ENCODE results near the gene GOPC. TPM values are rescaled to one million over a fixed set of nuclear protein-coding genes. Genes with fewer than 3 reads are reported as not detected.

Gene GOPC
- total RNA-seq, 1 experiment from 2014 or later = 24.2 TPM

- Histone ChIP-seq H4K20me1 (ENCODE audit: insufficient read depth) (peaks cover 9% of the 10 kb centered on the region), H3K27me3 (ENCODE audit: insufficient read depth, low read length) (no peaks in the 10 kb centered on the region), H3K9ac (ENCODE audit: low read length) (no peak overlapping the region), H3K27ac (ENCODE audit: low read depth, low read length) (no peak overlapping the region), H3K4me1 (ENCODE audit: control insufficient read depth in 1 of 2, insufficient read depth in 2 of 2, low read length in 2 of 2) (peaks cover 4 to 11% of the 10 kb centered on the region in 2 experiments; a peak in 3 of 4 replicates), H3K4me2 (ENCODE audit: low read length) (no peak overlapping the region), H3K36me3 (ENCODE audit: control insufficient read depth in 1 of 2, insufficient read depth in 2 of 2, low read length in 2 of 2) (peaks cover 0 to 8% of the 10 kb centered on the region in 2 experiments; a peak in 1 of 4 replicates), H3K9me3 (ENCODE audit: control insufficient read depth in 1 of 2, insufficient read depth in 1 of 2, low read depth in 1 of 2, low read length in 2 of 2) (no peaks in the 10 kb centered on the region), H2AFZ (ENCODE audit: low read depth, low read length, poor library complexity, severe bottlenecking) (no peak overlapping the region), H3K4me3 (replicated peaks in 1 of 2; ENCODE audit: low read depth in 1 of 2, low read length in 2 of 2) (no peak overlapping the region), H3K9me2 (ENCODE audit: insufficient read depth) (no peaks in the 10 kb centered on the region), H3K79me2 (ENCODE audit: insufficient read depth, low read length) (peaks cover 87% of the 10 kb centered on the region)
- CTCF ChIA-PET = no interaction called here
- RAD21 ChIA-PET (ENCODE audit: low non-redundant PET in 1 of 2, low total read pairs in 2 of 2, uncharacterized antibody in 2 of 2, unreplicated experiment in 2 of 2) = no interaction called here
- POLR2A ChIA-PET = no interaction called here
- intact Hi-C loops (cut with micrococcal nuclease) = no loop called here
- DNase-seq (ENCODE audit: low read depth, low spot score) (no peak), ATAC-seq (no peak)
- TF ChIP-seq ZFX (IDR thresholded peaks at IDR 0.05) (no peak), POLR2A (IDR thresholded peaks at IDR 0.05; ENCODE audit: borderline replicate concordance, extremely low read depth, insufficient read depth, insufficient read length) (no peak), CTCF (IDR thresholded peaks at IDR 0.05 in 2 of 3, conservative IDR thresholded peaks at IDR 0.05 in 1 of 3; ENCODE audit: borderline replicate concordance in 1 of 3, insufficient read depth in 1 of 3, low read depth in 2 of 3, low read length in 2 of 3) (no peak), FOSL1 (IDR thresholded peaks at IDR 0.05; ENCODE audit: low read depth) (no peak), RAD21 (IDR thresholded peaks at IDR 0.05; ENCODE audit: low read depth) (no peak), ZNF274 (IDR thresholded peaks at IDR 0.05; ENCODE audit: low read depth, low read length) (no peak), TCF7L2 (IDR thresholded peaks at IDR 0.05; ENCODE audit: borderline replicate concordance, extremely low read depth, insufficient read depth, insufficient read length) (no peak), ELF1 (IDR thresholded peaks at IDR 0.05; ENCODE audit: borderline replicate concordance, low read depth) (no peak), EZH2phosphoT487 (IDR thresholded peaks at IDR 0.05; ENCODE audit: borderline replicate concordance) (no peak), SP1 (IDR thresholded peaks at IDR 0.05; ENCODE audit: low read depth) (no peak), SIN3A (IDR thresholded peaks at IDR 0.05; ENCODE audit: low read depth) (no peak), SRF (IDR thresholded peaks at IDR 0.05; ENCODE audit: low read depth) (no peak), ATF3 (IDR thresholded peaks at IDR 0.05) (no peak)
- no TSS peak for BruUV-seq (replicated peaks)
Observed at GRCh38 chr6:117597755-117598154, 4.6 kb downstream of the GOPC start.
